GM21423 (cell line): Measurements from ENCODE around the gene PHF13.

Experiments used
- ATAC-seq: cut with Tn5 transposase; IDR thresholded peaks from one replicate; pipeline ENCODE4 v1.9.1; 2021; ENCODE audit warnings: mild to moderate bottlenecking, moderate library complexity; ENCODE audit not compliant: unreplicated experiment

The PHF13 gene

DNA sequence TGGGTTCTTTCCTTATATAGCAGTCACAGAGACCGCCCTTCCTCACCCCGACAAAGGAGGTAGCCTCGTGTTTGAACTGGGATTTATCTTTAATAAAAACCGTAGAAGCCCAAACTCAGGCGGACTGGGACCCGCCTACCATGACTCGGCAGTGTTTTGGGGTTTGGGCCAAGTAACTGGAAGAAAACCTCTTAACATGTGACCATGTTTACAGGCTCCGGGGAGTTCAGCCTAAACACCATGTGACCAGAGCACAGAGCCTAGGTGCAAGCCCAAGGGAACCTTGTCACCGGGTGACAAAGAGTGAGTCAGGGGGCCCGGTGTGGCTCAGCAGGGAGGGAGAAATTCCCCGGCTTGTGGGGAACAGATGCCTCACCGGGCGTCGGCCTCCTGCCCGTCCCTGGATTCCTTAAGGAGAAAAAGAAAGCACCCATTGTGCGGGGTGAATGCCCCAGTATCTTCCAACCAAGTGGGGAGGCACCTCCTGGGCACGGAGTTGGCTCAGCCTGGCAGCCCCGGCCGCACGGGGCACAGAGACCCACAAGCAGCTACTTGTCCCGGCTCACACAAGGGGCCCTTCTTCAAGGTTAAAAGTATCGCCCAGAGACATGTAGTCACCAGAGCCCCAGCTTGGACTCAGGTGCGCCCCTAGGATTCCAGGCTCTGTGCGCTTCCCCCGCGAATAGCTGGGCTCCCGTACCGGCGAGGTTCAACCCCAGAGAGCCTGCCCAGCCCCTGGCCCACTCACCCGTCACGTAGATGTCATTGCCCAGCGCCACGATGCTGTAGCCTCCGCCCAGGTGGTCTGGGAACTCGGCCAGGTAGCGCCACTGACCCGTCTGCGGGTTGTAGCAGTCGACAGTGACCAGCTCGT is 12.2 kb upstream of the PHF13 start:
- peak; percentile 21 for ATAC-seq

DNA sequence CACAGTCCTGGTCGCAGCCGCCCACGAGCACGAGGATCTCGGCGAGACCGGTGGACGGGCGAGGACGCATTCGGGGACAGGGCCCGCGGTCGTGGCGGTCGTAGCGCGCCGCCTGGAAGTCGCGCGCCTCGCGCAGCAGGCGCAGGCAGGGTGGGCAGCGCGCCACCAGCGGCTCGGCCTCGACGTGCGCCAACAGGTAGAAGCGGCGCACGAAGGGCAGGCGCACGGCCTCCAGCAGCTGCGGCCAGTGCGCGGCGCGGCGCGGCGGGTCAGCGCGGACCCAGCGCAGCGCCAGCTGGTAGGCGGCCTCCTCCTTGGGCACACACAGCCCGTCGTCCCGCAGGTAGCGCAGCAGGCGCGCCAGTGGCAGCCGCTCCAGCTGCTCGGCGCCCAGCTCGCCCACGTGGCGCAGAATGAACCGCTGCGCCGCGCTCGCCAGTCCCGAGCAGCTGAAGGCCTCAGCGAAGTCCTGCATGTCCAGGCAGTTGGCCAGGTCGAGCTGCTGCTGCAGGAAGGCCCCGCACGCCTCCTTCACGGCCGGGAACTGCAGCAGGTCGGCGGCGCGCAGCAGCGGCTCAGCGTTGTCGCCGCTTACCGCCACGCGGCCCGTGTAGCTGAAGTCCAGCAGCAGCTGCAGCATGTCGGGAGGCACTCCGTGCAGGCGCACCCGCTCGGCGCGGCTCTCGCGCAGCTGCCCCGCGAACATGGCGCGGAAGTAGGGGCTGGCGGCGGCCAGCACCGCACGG is 11.4 kb upstream of the PHF13 start:
- peak; percentile 25 for ATAC-seq

DNA sequence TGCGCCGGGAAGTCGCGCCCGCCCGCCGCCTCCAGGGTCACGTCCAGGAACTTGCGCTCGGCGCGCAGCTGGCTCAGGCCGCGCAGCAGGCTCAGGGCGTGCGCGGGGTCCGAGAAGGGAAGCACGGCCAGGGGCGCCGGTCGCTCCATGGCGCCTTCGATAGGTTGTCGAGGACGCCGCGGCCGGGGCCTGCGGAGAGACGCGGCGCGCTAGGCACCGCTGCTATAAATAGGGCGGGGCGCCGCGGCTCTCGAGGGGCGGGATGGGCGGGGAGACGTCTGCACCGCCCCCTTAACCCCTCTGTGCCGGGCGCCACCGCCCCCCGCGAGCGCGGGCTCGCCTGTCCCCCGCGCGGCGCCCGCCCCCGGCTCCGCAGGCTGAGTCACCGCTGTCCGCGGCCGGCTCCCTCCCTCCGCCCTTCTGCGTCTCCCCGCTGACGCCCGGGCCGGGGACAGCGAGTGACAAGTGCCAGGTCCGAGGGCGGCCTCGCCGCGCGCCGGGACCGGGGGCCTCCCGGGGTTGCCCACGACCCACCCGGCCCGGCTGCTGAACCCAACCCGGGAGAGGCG is 10.8 kb upstream of the PHF13 start, which contains the start of gene KLHL21:
Gene KLHL21, minus strand, starts transcription at position 201 of the 569 bp plus-strand sequence. Its CDS starts 52 bp downstream, at position 149.
- peak; percentile 52 for ATAC-seq

DNA sequence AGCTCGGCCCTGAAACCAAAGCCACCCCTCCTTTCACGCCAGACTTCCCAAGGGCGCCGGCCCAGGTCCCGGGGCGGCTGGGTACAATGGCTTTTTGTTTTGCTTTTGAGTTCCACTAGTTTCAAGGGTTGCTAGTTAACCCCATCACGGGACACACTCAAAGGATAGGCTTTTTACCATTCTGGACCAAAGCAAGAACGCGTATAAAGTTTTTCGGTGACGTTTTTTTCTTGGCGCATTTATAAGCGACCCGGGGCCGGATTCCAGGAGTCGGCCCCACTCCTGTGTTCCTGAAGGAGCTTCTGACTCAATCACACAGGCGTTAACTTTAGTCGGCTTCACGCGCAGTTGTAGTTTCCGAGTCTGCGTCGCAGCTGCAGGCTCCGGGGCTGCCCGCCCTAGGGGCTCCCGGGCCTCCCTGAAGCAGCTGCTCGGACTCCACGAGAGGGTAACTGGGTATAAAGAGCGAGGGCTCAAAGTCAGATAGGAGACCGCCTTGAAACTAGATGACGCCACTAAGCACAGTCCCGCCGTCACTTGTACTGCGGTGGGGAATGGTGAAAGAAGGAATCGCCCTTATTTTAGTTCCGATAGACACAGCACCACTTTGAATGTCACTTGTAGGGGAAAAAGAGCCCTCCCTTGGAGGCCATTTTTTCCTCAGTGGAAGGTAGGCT is 10.2 kb upstream of the PHF13 start:
- ATAC-seq, result peak; percentile 30

DNA sequence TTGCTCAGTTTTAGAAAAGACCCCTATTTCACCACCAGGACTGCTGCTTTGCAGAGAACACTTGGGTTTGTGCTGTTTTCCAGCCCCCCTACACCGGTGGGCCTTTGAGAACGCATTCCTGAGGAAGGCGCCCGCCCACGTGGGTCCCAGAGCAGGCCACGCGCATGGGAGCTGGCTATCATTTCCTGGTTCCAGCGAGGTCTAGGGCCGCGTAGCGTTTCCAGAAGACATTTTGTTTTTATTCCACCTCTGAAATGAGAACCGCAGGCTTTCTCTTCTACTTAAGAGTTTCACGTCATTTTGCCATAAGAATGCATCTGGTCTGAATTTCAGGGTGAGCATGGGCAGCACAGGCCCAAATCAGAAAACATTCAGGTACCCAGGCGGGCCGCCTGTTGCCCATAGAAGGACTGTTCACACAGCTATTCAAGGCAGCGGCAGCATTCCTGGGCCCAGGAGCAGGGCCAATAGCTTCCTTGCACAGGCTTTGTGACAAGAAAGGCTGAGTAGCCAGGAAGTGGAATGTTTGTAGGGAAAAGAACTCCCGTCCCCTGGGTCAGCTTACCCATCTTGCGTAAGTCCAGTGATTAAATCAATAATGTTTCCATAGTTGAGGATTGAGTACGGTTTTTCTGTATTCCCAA is 9.5 kb upstream of the PHF13 start:
- ATAC-seq, result no peak

DNA sequence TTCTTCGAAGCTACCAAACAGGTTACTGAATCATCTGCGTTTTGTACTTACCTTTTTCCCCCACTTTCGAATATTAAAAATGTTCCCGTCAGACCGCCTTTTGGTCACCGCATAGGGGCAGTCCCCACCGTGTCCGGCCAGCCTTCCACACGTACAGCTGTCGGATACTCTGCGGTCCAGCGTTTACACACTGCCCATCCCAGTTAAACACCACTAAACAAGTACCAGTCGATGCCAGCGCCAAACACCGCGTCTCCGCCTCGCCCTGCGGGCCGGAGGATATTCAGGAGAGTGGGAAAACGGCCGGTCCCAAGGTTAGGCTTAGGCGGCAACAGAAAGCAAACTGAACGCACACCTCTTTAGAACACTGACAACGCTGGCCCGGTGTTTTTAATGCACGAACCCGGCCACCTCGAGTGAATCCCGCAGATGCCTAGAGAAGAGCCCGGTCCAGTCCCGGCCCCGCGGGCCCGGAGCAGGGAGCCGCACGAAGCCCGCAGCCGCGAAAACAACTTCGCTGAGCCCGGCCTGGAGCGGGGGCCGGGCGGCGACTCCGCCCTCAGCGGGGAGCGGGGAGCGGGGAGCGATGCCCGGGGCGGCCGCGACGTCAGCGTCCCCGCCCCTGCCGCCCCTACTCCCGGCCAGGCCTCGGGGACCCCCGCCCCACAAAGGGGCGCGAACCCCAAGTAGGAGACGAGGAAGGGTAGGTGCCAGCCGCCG is 730 bp upstream of the PHF13 start:
- ATAC-seq, result peak; percentile 34

DNA sequence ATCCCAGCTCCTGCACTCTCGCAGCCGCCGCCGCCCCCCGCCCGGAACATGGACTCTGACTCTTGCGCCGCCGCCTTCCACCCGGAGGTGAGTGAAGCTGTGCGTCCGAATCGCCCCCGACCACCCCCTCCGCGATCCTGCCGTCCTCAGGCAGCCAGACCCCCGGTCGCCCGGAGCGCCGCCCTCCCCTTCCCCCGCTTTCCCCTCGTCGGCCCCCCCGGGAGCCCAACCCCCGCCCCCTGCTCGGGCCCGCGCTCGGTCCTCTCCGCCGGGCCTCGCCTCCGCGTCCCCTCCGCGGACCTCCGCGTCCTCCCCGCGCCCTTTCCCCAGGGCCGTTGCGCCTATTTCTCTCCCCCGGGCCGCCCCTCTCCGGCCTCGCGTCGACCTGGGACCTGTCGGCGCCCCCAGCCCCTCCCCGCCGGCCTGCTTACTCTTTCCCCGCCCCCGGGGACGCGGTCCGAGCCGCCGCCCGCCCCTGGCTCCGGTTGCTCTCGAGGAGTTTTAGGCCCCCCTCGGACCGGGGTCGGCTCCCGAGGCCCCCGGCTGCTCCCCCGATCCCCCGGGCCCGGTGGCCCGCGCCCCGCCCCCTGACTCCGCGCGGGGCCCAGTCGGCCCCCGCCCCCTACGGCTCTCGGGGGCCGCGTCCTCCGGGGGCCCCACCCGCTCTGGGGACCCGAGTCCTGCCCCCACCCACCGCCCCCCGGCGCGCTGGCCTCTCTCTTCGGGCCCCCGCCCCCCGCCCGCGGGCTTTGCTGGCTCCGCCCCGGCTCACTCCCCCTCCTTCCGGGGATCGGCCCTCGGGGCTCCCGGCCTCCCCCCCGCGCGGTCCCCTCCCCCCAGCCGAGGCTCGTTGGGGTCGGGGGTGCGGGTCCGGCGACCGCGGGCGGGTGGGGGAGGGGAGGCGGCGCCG is 743 bp downstream of the PHF13 start:
- ATAC-seq, result no peak

DNA sequence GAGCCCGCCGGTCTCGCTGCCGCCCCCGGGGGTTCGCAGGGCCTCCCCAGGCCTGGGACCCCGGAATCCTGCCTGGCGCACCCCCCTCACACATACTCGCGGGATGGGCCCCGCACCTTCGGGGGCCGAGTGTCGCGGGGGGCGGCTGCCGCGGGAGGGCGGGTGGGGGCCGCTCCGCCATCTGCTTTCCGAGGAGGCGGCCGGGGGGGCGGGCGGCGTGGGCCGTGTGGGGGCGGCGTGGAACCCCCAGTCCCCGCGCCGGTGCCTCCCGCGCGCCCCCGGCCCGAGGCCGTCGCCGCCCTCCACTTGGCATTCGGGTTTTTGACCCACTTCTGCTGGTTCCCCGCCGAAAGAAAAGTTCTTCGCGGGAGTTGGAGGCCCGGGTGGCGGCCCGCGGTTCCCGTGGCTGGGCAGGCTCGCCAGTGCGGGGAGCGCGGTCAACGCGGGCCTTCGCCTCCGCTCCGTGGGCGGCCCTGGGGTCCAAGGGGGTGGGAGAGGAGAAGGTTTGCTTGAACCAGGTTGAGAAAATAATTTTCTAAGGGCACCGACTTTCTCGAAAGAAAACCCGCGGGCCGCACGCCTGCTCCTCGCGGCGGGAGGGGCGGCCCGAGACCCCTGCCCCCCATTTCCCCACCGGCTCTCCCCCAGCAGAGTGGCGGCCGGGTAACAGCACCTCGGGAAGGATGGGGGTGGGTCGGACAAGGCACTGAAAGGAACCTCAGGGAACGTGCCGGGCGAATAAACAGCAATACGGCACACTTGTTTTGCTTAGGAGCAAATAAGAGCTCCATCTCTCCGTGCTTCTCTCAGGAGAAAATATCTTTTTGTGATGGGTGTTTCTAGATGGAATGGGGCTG is 1.6 kb downstream of the PHF13 start:
- ATAC-seq, result no peak

DNA sequence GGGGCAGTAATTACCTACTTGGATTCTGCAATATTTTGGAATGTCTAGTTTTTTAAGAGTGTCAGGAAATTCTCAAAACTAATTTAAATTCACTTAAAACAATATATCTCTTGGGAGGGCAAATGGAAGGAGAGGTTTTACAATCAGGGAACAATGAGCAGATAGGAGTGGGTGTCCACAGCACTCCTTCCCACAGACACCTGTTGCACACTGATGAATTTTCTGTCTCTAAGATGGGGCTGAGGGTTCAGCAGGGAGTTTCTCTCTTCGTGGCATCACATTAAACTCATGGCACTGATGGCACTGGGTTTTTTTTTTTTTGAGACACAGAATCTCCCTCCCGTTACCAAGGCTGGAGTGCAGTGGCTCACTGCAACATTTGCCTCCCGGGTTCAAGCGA is 5.5 kb downstream of the PHF13 start:
- ATAC-seq, result no peak

DNA sequence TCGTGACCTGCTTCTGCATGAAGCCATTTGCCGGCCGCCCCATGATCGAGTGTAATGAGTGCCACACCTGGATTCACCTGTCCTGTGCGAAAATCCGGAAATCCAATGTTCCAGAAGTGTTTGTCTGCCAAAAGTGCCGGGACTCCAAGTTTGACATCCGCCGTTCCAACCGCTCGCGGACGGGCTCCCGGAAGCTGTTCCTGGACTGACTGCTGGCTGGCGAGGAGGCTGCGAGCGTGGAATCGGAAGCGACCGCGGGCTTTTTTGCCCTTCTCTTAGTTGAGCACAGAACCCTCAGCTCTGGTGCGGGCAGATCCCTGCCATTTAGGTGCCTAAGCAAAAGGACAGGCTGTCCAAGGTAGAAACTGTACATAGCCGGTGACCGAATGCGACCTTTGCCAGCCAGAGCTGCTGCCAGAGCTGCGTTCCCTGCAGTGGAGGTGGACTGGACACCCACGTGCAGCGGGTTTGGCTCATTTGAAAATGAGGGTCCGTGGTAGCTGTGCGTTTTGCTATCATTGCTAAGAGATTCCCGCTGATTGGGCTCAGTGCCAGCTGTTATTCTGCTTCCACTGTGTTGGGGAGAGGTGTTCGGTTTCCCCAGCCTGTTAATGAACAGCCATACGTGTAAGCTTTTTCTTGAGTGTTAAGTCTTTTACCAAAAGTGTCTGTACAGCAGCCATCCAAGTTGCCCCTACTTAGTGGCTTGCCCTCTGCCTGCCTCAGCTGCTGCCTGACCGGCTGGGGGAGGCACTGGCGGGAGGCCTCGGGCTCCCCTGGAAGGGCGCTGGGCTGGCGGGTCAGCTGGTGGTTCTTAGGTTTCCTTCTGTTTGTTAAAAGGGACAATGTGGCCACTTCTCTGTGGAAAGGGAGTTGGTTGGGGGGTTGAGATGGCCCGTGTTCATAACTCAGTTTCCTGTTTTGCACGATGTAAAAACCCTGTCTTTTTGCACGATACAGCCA is 8.2 kb downstream of the PHF13 start:
- no peak for ATAC-seq

DNA sequence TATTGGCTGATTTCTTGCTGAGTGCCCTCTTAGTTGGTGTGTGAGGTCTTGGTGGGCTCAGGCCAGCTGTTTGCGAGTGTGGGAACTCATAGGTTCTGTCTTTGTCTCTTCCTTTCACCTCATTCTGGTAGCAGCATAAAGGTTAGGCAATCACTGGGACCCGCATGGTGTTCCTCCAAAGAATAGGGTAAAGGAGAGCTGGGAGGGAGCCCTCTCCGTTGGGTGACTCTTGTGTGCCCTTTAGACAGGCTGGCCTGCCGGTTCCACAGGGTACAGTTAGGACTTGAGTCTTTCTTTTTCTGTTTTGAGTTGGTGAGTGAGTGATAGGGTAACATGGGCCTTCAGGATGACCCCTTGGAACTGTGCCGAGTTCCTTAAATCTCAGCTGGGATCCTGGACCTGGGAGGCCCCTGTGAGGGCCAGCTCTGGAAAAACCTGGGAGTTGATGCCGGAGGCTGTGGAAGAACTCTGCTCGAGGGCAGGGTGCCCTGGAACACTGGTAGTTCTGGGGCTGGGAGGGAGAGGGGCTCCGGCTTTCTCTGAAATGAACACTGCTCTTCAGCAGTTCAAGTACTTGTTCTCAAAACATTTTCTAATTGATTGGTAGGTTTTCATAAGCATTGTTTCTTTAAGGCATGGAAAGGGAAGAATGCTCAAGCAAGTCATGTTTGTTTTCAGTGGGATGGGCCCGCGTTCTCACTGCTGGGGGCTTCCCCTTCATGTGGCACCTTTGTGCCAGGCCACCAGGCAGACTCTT is 9.0 kb downstream of the PHF13 start:
- no peak for ATAC-seq

DNA sequence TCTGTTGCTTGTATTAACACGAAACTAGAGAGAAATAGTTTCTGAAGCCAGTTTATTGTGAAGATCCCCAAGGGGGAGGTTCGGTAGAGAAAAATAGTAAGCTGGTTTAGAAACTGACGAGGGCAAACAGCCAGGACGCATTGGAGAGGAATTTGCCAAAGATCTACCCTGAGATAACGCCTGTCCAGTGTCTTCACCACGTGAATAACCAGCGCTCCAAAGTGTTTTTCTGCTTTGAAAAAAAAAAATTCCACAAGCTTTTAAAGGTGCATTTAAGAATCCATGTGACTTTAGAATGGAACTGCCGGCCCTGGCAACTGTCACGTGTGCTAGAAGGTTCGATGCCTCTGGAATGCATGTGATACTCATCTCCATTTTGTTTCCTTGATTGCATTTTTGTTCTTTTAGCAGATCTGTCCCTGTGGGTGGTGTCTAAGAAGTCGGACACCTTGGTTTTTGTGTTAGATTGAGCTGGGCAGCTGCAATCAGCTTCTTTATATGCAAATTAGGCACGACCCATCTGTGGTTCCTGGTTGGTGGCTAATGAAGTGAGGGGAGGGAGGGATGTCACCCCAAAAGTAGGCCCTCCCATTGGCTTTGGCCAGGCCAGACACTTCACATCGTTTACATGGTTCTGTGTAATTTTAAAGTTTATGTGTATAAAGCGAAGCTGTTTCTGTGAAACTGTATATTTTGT is 9.9 kb downstream of the PHF13 start:
- no peak for ATAC-seq

DNA sequence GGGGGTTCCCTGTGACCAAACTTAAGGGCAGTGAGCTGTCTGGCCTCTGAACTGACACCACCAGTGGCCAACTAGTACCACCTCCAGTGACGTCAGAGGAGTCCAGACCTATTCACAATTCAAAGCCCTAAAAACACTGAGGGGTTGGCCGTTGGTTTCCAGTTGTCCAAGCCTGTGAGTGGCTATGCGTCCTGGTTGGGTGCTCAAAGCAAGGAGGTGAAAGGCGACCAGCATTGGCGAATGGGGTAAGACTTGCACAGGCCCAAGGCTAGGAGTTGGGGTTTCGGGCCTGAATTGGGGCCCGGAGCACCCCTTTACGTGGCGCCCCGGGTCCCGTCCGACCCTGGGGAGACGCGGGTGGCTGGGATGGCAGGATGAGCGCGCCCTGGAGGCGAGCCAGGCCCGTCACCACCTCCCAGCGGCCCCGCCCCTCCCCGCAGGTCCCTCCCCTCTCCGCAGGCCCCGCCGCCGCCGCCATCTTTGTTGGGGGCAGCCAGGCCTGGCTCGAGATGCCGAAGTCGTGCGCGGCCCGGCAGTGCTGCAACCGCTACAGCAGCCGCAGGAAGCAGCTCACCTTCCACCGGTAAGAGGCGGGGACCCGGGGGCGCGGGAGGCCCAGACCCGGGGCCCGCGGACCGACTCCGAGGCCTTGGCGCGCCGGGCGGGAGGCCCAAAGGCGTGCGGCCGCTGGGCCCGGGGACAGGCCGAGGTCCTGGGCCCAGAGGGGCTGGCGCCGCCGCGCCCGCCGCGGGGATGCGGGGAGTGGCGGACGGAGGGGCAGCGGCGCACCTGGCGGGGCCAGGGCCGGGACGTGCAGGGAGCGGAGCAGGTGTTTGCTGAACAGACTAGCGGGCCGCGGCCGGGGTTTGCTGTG is 11.4 kb downstream of the PHF13 start, which contains the start of gene THAP3:
Gene THAP3, plus strand, starts transcription at position 159 of the 874 bp plus-strand sequence. Its CDS starts 351 bp downstream, at position 510.
- peak; percentile 72 for ATAC-seq

DNA sequence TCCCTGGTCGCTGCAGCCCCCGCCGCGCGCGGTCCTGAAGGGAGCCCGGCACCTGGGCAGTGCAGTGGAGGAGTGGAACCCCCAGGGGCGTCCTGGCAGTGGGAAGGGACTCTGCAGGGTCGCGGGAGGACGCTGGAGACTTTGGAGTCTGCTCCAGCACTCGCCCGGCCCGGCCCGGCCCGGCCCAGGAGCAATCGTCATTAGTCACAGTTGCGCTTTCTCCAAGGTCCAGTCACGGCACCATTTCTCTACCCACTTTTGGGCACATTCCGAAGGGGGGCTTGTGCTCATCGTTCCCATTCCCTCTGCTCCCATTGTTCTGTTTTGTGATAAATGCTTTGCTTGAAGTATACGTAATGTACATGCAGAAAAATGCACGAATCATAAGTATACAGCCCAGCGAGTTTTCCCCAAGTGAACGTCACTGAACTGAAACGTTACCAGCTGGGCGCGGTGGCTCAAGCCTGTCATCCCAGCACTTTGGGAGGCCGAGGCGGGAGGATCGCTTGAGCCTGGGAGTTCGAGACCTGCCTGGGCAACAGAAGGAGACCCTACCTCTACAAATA is 12.1 kb downstream of the PHF13 start:
- no peak for ATAC-seq
